ENCODE measurements around the gene LY86.

DNA sequence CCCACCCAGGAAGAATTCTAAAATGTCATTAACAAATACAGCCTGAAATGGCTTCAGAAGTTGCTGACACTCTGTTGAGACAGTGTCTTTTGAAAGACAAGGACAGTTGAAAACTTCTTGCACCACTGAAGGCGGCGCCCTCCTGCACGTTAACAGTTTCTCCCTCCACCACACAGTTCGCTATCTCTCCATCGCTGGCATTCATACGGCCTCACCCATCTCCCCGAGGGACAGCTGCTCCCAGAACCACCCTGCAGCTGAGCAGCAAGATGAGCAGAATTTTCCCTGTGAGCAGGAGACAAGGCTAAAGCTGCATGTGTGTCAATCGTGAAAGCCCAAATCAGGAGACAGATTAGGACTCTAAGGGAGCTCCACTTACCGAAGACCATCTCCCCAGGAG, 113.3 kb downstream of the LY86 start:
- TF ChIP-seq, protein P1, sequence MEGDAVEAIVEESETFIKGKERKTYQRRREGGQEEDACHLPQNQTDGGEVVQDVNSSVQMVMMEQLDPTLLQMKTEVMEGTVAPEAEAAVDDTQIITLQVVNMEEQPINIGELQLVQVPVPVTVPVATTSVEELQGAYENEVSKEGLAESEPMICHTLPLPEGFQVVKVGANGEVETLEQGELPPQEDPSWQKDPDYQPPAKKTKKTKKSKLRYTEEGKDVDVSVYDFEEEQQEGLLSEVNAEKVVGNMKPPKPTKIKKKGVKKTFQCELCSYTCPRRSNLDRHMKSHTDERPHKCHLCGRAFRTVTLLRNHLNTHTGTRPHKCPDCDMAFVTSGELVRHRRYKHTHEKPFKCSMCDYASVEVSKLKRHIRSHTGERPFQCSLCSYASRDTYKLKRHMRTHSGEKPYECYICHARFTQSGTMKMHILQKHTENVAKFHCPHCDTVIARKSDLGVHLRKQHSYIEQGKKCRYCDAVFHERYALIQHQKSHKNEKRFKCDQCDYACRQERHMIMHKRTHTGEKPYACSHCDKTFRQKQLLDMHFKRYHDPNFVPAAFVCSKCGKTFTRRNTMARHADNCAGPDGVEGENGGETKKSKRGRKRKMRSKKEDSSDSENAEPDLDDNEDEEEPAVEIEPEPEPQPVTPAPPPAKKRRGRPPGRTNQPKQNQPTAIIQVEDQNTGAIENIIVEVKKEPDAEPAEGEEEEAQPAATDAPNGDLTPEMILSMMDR (conservative IDR thresholded peaks at IDR 0.05 in 1 of 2, IDR thresholded peaks at IDR 0.05 in 1 of 2; ENCODE audit: low read depth in 1 of 2, low read length in 2 of 2) = no peak
- no peak for TF ChIP-seq EZH2 (IDR thresholded peaks at IDR 0.05; ENCODE audit: low read length, missing control alignments)
